GM18526 (cell line): ENCODE data around the gene MTOR.

Source experiments
- POLR2A ChIP-seq: IDR thresholded peaks from 3 replicates; pipeline ENCODE4 v1.6.1; 2011; ENCODE audit not compliant: insufficient read length; ENCODE audit errors: extremely low read depth

MTOR gene

DNA sequence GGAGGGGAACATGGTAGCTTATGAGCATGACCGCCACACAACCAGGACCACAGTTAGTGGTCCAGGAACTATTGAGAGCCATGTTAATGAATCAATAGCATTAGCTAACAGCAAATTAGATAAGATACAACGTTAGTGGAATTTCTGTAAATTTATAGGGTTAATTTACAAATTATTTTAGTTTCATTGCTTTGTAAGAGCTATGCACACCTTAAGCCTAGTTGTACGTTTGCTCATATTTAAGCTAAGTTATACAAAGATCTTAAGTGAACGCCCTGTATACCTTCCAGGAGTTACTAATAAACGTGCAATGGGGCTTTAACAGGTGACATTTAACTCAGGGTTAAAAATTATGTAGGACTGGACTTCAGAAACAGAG is 163.4 kb downstream of the MTOR start:
- TF ChIP-seq POLR2A = no peak

DNA sequence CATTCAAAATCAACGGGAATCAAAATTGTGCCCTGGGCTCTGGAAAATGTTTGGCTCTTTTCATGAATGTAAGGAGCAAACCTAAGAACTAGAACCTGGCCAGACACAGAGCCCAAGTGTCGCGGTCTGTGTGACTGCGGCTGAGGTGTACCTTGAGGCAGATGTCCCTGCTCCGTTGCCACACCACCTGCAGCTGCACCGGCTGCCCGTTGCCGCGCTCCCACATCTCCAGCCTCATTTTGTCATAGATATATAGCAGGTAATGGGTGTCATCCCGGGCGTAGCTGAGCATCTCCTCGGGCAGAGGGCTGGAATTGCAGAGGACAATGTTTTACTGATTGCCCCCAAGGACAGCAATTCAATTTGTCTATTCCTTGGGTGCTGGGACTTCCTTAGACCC is 181.4 kb downstream of the MTOR start:
- no peak for TF ChIP-seq POLR2A

DNA sequence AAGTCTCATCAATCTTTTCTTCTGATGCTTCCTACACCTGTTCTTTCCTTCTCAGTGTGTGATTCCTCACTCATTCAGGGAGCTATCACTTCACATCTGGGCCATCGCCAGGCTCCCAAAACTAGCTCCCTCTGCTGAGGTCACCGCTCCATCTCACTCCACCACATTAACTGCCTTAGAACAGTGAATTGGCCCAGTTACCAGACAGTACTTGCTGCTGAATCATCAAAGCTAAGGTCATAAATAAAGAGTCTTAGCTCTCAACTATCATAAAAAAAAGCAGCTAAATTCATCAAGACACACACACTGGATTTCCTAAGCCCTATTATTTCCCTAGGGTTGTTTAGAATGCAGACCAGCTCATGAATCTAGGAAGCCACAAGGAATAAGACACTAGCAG is 183.7 kb downstream of the MTOR start:
- TF ChIP-seq POLR2A = no peak

DNA sequence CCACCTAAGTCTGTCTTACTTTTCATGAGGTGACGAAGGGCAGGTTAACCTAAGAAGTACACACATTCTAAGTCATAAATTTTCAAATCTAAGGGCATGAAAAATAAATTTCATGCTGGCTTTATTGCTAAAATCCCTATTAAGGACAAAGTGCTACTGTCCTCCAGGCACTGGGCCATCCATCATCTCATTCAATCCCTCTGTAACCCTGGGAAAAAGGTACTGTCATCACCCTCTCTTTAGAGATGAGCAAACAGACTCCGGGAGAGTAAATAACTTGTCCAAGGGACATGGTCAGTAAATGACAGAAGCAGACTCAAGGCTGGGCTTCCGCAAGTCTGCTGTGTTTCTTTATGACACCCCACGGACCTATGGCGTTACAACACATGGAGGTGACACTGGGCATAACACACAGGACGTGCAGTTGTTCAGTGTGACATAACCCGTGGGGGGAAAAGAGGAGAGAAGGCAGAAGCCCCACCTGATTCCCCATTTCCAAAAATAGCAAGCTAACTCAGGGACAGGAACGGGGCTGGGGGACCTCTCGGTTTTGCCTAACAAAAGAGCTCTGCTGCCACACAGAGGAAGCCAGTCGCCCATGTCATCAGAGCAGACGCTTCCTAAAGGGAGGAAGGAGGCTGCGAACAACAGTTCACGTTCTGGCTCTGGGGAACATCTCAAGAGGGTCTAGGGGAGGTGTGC is 190.0 kb downstream of the MTOR start:
- TF ChIP-seq POLR2A = no peak

DNA sequence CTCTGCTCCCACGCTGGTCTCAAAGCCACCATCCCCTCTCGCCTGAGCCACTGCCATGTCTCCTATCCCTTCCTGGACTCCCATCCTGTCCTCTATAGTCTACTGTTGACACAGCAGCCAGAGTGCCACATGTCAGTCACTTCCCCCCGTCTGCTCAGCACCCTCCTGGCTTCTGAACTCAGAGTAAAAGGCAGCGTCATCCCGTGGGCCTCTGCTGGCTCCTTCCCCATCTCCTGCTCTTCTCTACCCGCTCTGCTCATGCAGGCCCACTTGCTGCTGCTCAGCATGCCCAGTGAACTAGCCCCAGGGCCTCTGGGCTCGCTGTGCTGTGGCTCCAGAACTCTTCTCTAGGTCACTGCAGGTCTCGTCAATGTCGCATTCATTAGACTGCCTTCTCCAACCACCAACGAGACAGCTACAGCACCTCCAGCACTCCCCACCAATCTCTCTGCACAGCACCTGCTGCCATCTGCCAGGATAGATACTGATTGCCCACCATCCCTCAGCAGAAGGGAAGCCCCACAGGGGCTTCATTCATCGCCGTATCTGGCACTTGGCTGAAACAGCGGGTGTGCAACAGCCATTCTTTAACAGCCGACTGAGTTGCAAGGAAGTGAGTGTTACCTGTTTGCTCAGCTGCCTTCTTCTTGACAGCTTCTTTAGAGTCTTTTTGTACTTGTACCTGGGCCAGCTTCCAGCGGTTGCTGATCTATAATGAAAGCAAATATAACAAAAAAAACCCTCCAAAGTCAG is 190.7 kb downstream of the MTOR start:
- TF ChIP-seq POLR2A = no peak

DNA sequence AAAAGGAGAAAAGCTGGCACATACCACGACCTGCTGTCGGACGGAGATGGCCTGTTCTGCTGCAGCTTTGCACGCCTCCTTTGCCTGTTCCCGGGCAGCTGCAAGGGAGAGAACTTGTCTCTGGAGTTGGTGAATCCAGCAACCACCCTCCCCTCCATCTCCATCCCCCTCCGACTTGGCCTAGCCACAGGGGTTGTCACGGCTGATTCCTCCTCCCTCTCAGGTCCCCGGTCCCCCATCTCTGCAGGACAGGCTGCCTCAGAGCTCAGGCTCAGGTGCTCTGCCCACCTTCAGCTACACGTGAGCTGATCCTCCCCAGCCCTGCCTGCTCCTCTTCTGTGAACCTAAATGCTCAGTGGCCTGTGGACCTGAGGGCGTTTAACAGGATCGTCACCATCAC is 191.5 kb downstream of the MTOR start:
- no peak for TF ChIP-seq POLR2A

DNA sequence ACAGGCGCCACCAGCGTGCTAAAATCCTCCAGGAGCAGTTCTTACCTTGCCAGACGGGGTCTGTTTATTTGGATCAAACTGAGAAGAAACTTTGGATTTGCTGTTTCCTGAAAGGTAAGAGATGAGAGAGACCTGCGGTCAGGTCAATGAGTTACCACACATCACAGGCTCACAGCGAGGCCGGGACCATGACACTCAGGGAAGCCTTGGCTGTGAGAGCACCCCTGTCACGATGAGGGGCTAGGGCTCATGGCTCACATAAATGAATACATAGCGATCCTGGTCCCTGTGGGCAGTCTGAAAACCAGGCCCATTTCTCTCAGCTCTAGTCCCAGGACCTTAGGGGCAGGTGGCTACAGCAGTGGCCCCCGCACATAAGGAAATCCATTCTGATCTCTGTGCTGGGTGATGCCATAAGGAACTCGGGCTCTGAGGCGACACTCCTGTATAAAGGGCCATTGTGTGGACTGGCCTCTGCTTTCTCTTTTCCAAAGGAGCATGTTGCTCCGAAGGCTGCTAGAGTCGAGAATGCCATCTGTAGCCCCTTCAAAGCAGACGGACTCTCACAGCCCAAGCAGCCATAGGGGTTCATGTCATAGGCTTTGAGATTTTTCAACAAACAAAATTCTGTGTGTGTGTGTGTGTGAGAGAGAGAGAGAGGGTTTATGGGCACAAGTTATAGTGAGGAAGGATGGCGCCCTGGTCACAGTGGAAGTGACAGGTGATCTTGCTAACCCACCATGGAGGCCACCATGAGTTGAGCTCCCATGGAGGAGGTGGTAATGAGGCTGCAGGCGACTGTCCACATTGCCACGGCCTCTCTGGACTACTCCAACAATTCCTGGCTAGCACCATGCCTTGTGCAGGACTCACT is 193.5 kb downstream of the MTOR start:
- TF ChIP-seq POLR2A = no peak

DNA sequence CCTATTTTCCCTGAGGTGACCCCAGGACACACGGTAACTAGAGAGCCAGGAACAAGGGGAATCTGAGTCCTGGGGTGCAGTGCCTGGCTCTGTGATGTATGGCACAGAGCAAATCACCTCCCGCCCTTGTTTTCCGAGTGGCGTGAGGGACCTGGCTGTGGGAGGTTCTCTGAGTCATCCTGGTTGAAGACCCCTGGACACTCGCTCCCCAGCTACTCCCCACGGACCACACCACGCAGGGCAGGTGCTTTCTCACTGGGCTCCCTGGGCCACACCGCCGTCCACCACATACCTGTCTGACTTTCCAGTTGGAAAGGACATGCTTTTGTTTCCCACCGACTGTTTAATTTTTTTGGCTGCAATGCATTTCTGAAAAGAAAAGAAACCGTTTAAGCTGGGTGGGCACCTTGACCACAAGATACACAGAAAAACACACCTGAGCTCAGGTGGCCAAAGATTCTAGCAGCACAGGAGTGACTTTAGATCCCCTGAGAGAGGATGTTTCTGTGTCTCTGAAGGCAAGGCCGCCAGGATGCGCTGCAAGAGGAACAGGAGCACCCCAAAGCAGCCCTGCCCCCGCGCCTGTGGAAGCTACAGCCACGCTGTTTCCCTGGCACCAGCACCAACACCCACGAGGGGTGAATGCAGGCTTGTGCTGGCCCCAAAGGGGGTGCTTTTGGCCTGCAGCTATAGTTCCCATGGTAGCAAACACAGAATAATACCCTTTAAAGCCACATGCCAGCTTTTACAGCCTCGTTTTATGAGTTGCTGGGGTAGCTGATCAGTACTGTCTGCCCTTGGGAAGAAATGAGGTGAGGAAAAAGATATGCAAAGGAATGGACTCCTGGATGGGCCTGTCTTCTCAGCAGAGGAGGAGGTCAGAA is 194.4 kb downstream of the MTOR start:
- TF ChIP-seq POLR2A = no peak

DNA sequence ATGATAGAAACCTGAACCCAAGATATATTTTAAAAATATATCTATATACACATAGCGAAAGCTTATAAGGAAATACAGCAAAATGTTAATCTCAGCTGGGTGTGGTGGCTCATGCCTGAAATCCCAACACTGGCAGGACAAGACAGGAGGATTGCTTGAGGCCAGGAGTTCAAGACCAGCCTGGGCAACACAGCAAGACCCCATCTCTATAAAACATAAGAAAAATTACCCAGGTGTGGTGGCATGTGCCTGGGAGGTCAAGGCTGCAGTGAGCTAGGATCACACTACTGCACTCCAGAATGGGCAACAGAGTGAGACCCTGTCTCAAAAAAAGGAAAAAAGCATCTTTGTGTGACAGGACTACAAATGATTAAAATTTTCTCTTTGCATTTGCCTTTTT is 196.6 kb downstream of the MTOR start:
- no peak for TF ChIP-seq POLR2A

DNA sequence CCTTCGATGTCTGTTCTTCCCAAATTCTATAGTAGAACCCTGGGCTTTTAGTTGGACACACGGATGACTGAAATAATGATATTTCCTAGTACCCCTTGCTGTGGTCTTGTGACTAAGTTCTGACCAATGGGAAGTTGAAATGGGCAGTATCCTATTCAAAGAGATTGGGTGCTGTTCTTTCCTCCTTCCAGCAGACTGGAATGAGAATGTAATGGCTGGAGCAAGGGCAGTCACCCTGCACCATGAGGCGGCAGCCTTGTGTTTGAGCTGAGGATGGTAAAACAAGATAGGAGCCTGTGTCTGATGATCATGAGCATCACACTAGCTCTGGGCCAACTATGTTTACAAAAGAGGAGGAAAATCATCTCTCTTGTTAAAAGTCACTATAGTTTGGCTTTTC is 197.4 kb downstream of the MTOR start:
- no peak for TF ChIP-seq POLR2A

DNA sequence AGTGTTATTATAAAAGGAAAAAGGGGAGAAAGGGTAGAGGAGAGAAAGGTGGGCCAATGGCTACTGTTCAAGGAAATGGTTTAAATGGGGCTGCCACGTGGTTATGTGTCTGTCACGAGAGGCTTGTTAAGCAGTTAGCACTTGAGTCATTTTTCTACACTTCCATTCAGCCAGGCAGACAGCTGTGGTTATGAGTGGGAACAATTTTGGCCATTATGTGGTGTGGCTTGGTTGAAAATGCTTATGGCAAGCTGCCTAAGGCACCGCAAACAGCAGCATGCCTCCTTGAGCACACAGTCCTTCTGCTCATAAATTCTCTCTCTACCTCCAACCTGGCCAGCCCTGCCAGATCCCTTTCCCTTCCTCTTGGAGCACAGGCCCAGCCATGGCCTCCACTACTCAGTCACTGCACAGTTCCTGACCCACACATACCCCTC is 199.4 kb downstream of the MTOR start:
- TF ChIP-seq POLR2A = no peak

DNA sequence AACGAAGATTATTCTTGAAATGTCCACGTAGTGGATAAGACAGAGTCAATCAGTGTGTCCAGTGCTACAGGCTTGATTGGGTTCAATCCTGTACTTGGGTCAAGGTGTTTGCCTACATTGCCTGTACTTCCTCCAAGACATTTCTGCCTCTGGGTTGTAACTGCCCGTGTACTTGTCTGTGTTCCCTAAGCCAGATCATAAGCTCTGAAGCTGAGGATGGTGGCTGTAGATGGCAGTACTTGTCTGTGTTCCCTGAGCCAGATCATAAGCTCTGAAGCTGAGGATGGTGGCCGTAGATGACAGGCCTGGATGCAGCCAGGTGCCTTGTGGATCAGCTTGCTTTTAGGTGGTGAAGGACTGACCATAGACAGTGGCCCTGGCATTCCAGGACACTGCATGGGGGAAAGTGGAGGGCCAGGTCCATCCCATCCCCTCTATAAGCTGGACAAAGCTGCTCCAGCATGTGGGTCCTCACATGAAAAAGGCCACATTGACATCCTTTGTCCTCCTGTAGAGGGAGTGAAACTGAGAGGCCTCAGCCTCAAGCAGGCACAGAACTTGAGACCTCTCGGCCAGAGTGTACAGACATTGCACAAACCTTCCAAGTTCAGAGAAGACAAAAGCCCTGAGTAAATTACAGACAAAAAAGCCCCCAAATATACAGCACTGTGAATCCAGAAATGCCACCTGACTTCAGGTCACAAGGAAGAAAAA is 200.5 kb downstream of the MTOR start:
- no peak for TF ChIP-seq POLR2A

DNA sequence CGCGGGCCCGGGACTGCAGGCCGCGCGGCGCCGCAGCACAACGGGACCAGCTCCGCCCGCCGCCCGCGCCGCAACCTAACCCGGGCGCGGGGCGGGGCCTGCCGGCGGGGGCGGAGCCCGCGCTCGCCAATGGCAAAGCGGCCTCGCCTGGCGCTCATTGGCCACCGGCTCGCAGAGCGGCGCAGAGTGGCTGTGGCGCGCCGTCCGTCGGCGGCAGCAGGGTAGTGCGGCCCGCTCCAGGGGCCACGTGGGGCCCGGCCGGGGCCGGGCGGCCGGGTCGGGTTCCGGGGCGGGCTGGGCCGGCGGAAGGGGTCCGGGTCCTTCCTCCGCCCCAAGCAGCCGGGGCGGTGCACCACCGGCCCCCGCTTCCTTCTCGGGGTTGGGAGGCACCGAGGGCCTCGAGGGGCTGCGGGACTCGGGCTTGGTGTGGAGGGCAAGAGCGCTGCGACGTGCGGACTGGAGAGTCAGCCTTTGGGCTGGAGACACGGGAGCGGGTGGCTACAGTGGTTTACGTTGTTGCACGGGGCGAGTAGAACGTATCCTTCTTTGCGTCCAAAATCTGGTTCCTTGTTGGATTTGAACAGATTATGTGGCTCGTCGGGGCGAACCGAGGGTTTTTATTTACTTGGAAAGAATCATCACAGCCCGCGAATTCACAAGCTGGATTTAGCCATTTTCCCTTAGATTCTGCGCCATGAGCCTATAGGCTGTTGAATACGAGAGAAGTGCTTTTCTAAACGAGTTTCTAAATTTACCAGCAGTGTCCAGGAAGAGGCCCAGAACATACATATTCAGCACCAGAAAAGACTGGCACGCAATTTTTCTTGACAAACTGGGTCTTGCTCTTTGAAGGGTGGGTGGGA is 202.2 kb downstream of the MTOR start, which contains the start of gene SRM:
TSS of gene SRM (minus strand) at position 51 of the 863 bp plus-strand sequence. CDS start 75 bp downstream, outside the sequence.
- TF ChIP-seq POLR2A = peak; percentile 76
